ENCODE measurements around the gene INTS7.

Gene INTS7

GRCh38 chr1:211952299-211952698, 83.1 kb downstream of the INTS7 start:
- TF ChIP-seq CTCF (conservative IDR thresholded peaks at IDR 0.05) = no peak
- H3K27ac ChIP-seq = no peak overlapping the region

DNA sequence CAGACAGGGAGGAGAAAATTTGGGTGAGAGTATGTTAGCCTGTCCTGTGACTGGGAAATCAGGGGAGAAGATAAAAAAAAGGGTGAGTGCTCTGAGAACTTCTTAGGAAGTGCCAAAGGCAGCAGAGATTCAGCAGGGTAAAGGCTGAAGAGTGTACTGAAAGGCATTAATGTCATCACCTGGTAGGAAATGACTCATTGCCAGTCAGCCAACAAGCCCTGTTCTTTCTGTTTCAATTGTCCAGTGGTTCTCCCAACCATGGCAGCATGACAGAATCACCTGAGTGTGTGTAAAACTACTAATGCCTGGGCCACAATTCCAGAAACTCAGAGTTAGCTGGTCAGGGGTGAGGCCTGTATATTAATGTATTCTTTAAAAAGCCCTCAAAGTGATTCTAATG, 83.5 kb downstream of the INTS7 start:
- no peak for TF ChIP-seq CTCF (conservative IDR thresholded peaks at IDR 0.05)
- H3K27ac ChIP-seq = no peak overlapping the region

- no peak overlapping the region for H3K27ac ChIP-seq
- no peak for TF ChIP-seq CTCF (conservative IDR thresholded peaks at IDR 0.05)
These were observed 87.0 kb downstream of the INTS7 start for GRCh38 chr1:211948377-211948776.

- no peak overlapping the region for H3K27ac ChIP-seq
These were observed 87.7 kb downstream of the INTS7 start for GRCh38 chr1:211947396-211948295.

DNA sequence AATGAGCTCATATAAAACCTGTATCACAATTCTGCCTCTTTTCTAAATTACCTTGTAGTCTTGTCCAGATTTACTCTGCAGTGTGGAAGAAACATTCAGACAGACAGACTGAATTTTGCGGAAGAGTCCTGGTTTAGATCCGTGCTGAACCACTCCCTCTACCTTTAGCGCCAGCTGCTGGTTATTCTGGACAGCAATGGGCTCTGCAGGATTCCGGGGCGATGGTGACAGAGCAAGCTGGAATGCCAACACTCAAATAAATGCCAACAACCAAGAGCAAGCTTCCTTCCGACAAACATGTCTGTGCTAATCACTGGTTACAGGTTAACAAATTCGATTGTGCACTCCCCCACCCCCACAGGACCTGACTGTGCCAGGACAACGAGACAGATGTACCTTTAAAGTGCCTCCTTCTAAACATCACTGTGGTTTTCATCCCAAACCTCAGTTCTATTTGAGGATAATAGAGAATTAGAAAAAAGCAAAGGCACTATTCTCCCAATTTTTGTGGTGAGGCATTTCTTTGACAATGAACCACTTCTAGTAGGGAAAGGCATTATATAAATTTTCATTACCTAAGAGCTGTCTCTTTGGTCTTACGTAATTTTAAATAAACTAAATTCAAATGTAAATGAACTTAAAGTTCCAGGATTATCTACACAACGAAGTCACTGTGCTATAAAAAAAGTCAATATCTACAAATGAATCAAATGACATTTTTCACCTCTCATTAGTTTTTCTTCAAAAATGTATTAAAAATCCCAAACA, 90.4 kb downstream of the INTS7 start:
- no peak overlapping the region for H3K27ac ChIP-seq

More at GRCh38 chr1:211947396-211948295, 87.7 kb downstream of the INTS7 start:
- TF ChIP-seq CTCF (conservative IDR thresholded peaks at IDR 0.05) = no peak

DNA sequence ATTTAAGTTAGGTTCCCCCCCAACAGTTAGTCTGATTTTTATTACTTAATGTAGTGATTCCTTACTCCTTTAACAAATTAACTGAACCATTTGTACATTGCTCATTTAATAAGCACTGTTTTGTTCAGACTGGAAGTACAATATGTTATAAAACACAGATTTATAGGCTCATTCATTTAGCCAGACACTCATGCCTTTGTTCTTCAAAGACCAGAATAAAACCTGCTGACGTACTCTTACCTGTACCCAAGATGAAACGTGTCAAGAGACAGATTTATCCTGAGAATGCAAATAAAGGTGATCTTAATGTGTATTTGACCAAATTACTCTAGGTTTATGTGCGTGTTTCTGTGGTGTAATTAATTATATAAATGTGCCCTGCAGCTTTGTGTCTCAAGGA, 92.8 kb downstream of the INTS7 start:
- no peak for TF ChIP-seq CTCF (conservative IDR thresholded peaks at IDR 0.05)
- no peak overlapping the region for H3K27ac ChIP-seq

More for the DNA sequence above, 90.4 kb downstream of the INTS7 start:
- TF ChIP-seq CTCF (conservative IDR thresholded peaks at IDR 0.05) = peak; percentile 94

GRCh38 chr1:211939876-211940468, 95.4 kb downstream of the INTS7 start:
- no peak overlapping the region for H3K27ac ChIP-seq
- TF ChIP-seq CTCF (conservative IDR thresholded peaks at IDR 0.05) = no peak
